OCI-LY7 (cell line): Measurements from ENCODE around the gene STAC.

Experiments used
- CTCF ChIP-seq: fragments of 200-600 bp; sonication (generic); conservative IDR thresholded peaks from 2 replicates; pipeline ENCODE4 v1.5.1; 2014; ENCODE audit warnings: mild to moderate bottlenecking, antibody characterized with exemption, low read length, moderate library complexity, mixed read lengths
- EZH2phosphoT487 ChIP-seq: fragments of 200-600 bp; sonication (generic); IDR thresholded peaks from 2 replicates; pipeline ENCODE4 v1.6.1; 2018; ENCODE audit warnings: low read depth, borderline replicate concordance, mild to moderate bottlenecking, mixed run types, antibody characterized with exemption, low read length, moderate library complexity, mixed read lengths

- no peak for TF ChIP-seq CTCF
- no peak for TF ChIP-seq EZH2phosphoT487
Observed at GRCh38 chr3:36365829-36366228, 14.5 kb upstream of the STAC start.
